GM21515 (cell line): ENCODE data around the gene ZFP28.

ENCODE experiments used
- ATAC-seq: cut with Tn5 transposase; IDR thresholded peaks from one replicate; pipeline ENCODE4 v1.9.1; 2021; ENCODE audit not compliant: unreplicated experiment

ZFP28 gene

DNA sequence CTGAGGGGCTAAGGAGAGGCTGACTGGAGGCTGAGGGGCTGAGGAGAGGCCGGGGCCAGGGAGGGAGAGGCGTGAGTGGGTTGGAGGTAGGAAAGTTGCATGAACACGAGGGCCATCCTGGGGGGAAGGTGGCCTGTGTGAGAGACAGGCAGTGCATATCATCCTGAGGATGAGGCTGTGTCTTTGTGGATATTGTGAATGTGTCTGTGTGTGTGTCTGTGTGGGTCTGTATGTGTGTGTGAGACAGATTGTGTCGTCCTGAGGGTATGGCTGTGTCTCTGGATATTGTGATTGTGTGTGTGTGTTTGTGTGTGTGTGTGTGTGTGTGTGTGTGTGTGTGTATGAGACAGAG lies 56.8 kb downstream of the ZFP28 start:
- no peak for ATAC-seq

DNA sequence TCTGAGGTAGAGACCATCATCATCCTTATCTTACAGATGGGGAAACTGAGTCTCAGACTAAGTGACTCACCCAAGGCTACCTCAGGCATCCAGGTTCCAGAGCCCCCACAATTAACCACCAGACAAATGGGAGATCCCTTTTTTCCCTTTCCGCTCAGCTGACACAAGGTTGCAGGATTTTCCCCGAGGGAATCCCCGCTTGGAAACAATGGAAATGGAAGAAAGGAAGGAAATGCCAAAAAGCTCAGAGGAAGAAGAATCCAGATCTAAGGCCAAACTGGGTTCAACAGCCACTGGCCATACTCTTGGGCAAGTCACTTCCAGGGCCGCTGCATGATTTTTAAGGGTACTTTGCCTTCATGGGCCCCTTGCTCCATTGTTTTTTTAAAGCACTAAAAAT lies 57.9 kb downstream of the ZFP28 start:
- no peak for ATAC-seq

DNA sequence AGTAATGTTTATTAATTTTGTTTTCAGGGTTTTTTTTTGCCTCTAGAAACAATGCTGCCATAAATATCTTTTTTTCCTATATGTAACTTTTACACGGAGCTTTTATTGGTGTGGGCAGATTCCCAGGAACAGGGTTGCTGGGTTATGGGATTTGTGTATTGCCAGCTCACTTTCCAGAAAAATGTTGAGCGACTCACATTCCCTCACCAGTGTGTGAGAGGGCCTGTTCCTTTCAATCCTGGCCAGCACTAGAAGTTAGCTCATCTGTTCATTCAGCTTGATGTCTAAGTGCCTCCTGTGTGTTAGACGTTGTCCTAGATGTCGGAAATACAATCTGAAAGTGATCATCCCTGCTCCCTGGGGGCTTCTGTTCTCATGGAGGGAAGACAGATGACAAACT lies 58.9 kb downstream of the ZFP28 start:
- no peak for ATAC-seq

DNA sequence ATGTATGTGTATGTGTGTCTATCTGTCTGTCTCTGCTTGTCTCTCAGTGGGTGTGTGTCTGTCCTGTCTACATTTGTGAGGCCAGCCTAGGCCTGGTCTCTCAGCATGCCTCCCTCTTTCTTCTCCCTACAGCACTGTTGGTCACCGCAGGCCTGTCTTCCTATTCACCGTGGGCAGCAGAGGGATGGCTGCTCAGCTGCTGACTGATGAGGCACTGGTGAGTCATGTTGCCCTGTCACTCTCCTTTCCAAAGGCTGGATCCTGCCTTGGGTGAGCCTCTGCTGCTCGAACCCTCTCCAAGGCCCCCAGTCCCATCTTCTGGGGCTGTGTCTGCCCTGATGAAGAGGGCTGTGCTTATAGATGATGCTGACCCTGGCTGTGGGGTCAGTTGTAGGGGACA lies 62.6 kb downstream of the ZFP28 start:
- no peak for ATAC-seq

DNA sequence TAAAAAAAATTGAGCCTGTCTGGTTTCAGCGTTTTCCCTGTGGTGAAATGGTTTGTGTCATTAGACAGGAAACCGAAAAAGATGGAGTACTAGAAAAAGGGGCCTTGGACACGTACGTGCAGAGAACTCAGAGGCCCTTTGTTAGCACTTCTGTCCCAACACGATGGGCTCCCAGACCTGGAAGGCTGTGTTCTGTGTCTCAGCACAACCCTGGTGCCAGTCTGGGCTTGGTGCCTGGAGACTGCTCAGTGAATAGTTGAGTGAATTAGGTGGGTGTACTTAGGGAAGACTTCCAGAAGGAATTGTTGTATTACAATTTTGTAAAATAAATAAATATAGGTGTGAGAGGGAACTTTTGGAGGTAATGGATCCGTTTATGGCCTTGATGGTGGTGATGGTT lies 65.1 kb downstream of the ZFP28 start:
- no peak for ATAC-seq
